Activated CD8-positive, alpha-beta memory T cell treated with anti-CD3 and anti-CD28 coated beads, Interleukin-2, amount 10 ng/mL, durations not matched to agents 7 days and 5 days (primary cell): ENCODE measurements around the gene CACNA1C. TPM values are rescaled to one million over a fixed set of nuclear protein-coding genes. Genes with fewer than 3 reads are reported as not detected.
"Not testable (repeated sequence)": the region's sequence is repeated elsewhere in the genome, so short reads cannot be mapped to it uniquely, and the experiment has no call there.

Experiments
- ATAC-seq: fragments of 150-1000 bp; cut with Tn5 transposase; one replicate; pipeline ENCODE4 v1.10.0; 2021; ENCODE audit warnings: moderate library complexity
- CTCF ChIA-PET: fragments of 350-600 bp; sonication (Branson Sonifier 250); formaldehyde crosslinking; loops from one replicate; lab custom pipeline; 2021; ENCODE audit warnings: antibody characterized with exemption; lab: Charles Lee
- DNase-seq: peaks from one replicate; pipeline ENCODE4 v3.0.0-alpha.2; 2020
- H3K27ac Mint-ChIP-seq: one replicate; pipeline ENCODE4 v1.8.0; 2021; ENCODE audit warnings: mild to moderate bottlenecking, mixed read lengths
- H3K27me3 Mint-ChIP-seq: one replicate; pipeline ENCODE4 v1.8.0; 2021; ENCODE audit warnings: mixed read lengths
- H3K36me3 Mint-ChIP-seq: one replicate; pipeline ENCODE4 v1.8.0; 2021; ENCODE audit warnings: mild to moderate bottlenecking, mixed read lengths
- H3K4me1 Mint-ChIP-seq: one replicate; pipeline ENCODE4 v1.8.0; 2021; ENCODE audit warnings: mixed read lengths
- H3K4me3 Mint-ChIP-seq: one replicate; pipeline ENCODE4 v1.8.0; 2021; ENCODE audit warnings: mild to moderate bottlenecking, moderate library complexity, mixed read lengths
- H3K9me3 Mint-ChIP-seq: one replicate; pipeline ENCODE4 v1.8.0; 2022; ENCODE audit warnings: low read depth, mixed read lengths
- total RNA-seq, 2 experiments: library from RNA; stranded (reverse); gene quantifications; one replicate each; pipeline ENCODE4 v1.2.3, GENCODE V29; 2021

The CACNA1C gene
- total RNA-seq, 2 experiments from 2014 or later: 0.14 to 0.26 TPM

GRCh38 chr12:2243275-2243674, 190.5 kb downstream of the CACNA1C start:
- ATAC-seq (no peak), DNase-seq (no peak)
- H3K9me3 Mint-ChIP-seq: no peaks in the 10 kb centered on the region
- H3K27ac Mint-ChIP-seq: no peak overlapping the region
- CTCF ChIA-PET: no interaction called here
- H3K36me3 Mint-ChIP-seq: no peaks in the 10 kb centered on the region
- H3K27me3 Mint-ChIP-seq: peaks cover 7% of the 10 kb centered on the region
- no peaks in the 10 kb centered on the region for H3K4me1 Mint-ChIP-seq
- H3K4me3 Mint-ChIP-seq: no peak overlapping the region

GRCh38 chr12:2244013-2244861, 191.4 kb downstream of the CACNA1C start:
- H3K27me3 Mint-ChIP-seq: peaks cover 7% of the 10 kb centered on the region
- H3K4me1 Mint-ChIP-seq: no peaks in the 10 kb centered on the region
- no peak for DNase-seq
- H3K9me3 Mint-ChIP-seq: no peaks in the 10 kb centered on the region
- no peak overlapping the region for H3K4me3 Mint-ChIP-seq
- ATAC-seq: no peak
- H3K27ac Mint-ChIP-seq: no peak overlapping the region
- CTCF ChIA-PET: no interaction called here
- H3K36me3 Mint-ChIP-seq: no peaks in the 10 kb centered on the region

- CTCF ChIA-PET: no interaction called here
- DNase-seq (no peak), ATAC-seq (no peak)
- H3K4me1 Mint-ChIP-seq: no peaks in the 10 kb centered on the region
- H3K9me3 Mint-ChIP-seq: no peaks in the 10 kb centered on the region
- no peak overlapping the region for H3K27ac Mint-ChIP-seq
- no peaks in the 10 kb centered on the region for H3K36me3 Mint-ChIP-seq
- peaks cover 7% of the 10 kb centered on the region for H3K27me3 Mint-ChIP-seq
- H3K4me3 Mint-ChIP-seq: no peak overlapping the region
These were observed 193.6 kb downstream of the CACNA1C start for GRCh38 chr12:2246358-2246757.

GRCh38 chr12:2247120-2247519, 194.3 kb downstream of the CACNA1C start:
- H3K4me1 Mint-ChIP-seq: no peaks in the 10 kb centered on the region
- CTCF ChIA-PET: no interaction called here

GRCh38 chr12:2247596-2247995, 194.8 kb downstream of the CACNA1C start:
- H3K4me3 Mint-ChIP-seq: no peak overlapping the region
- no peak overlapping the region for H3K27ac Mint-ChIP-seq
- H3K36me3 Mint-ChIP-seq: no peaks in the 10 kb centered on the region
- CTCF ChIA-PET: no interaction called here
- H3K4me1 Mint-ChIP-seq: no peaks in the 10 kb centered on the region
- DNase-seq (no peak), ATAC-seq (no peak)
- peaks cover 7% of the 10 kb centered on the region for H3K27me3 Mint-ChIP-seq
- H3K9me3 Mint-ChIP-seq: no peaks in the 10 kb centered on the region

More at GRCh38 chr12:2247120-2247519, 194.3 kb downstream of the CACNA1C start:
- no peak for DNase-seq
- H3K36me3 Mint-ChIP-seq: no peaks in the 10 kb centered on the region
- H3K4me3 Mint-ChIP-seq: no peak overlapping the region
- no peaks in the 10 kb centered on the region for H3K9me3 Mint-ChIP-seq
- no peak overlapping the region for H3K27ac Mint-ChIP-seq
- H3K27me3 Mint-ChIP-seq: peaks cover 7% of the 10 kb centered on the region
- ATAC-seq: no peak

- ATAC-seq (no peak), DNase-seq (no peak)
- Mint-ChIP-seq H3K4me3 (no peak overlapping the region), H3K36me3 (no peaks in the 10 kb centered on the region), H3K9me3 (no peaks in the 10 kb centered on the region), H3K27ac (no peak overlapping the region), H3K4me1 (no peaks in the 10 kb centered on the region), H3K27me3 (peaks cover 7% of the 10 kb centered on the region)
- CTCF ChIA-PET: no interaction called here
These were observed 195.5 kb downstream of the CACNA1C start for GRCh38 chr12:2248087-2248900.

GRCh38 chr12:2248901-2249381, 196.2 kb downstream of the CACNA1C start:
- Mint-ChIP-seq H3K4me1 (no peaks in the 10 kb centered on the region), H3K4me3 (no peak overlapping the region), H3K9me3 (no peaks in the 10 kb centered on the region), H3K36me3 (no peaks in the 10 kb centered on the region), H3K27me3 (peaks cover 7% of the 10 kb centered on the region), H3K27ac (no peak overlapping the region)
- CTCF ChIA-PET: no interaction called here
- no peak for ATAC-seq
- DNase-seq: no peak

GRCh38 chr12:2250797-2251196, 198.0 kb downstream of the CACNA1C start:
- no peaks in the 10 kb centered on the region for H3K4me1 Mint-ChIP-seq
- no peak for DNase-seq
- no peak for ATAC-seq
- H3K27me3 Mint-ChIP-seq: peaks cover 4% of the 10 kb centered on the region
- CTCF ChIA-PET: no interaction called here
- no peaks in the 10 kb centered on the region for H3K36me3 Mint-ChIP-seq
- no peak overlapping the region for H3K4me3 Mint-ChIP-seq
- no peak overlapping the region for H3K27ac Mint-ChIP-seq
- peaks cover 3% of the 10 kb centered on the region for H3K9me3 Mint-ChIP-seq

GRCh38 chr12:2251526-2252209, 198.9 kb downstream of the CACNA1C start:
- no peaks in the 10 kb centered on the region for H3K36me3 Mint-ChIP-seq
- ATAC-seq (no peak), DNase-seq (no peak)
- H3K27me3 Mint-ChIP-seq: peaks cover 4% of the 10 kb centered on the region
- CTCF ChIA-PET: no interaction called here
- H3K4me1 Mint-ChIP-seq: no peaks in the 10 kb centered on the region
- no peak overlapping the region for H3K4me3 Mint-ChIP-seq
- H3K9me3 Mint-ChIP-seq: peaks cover 5% of the 10 kb centered on the region
- no peak overlapping the region for H3K27ac Mint-ChIP-seq

GRCh38 chr12:2255311-2255710, 202.5 kb downstream of the CACNA1C start:
- DNase-seq (no peak), ATAC-seq (no peak)
- CTCF ChIA-PET: no interaction called here
- H3K27me3 Mint-ChIP-seq: peaks cover 10% of the 10 kb centered on the region
- H3K9me3 Mint-ChIP-seq: peaks cover 5% of the 10 kb centered on the region
- no peaks in the 10 kb centered on the region for H3K4me1 Mint-ChIP-seq
- H3K4me3 Mint-ChIP-seq: no peak overlapping the region
- no peaks in the 10 kb centered on the region for H3K36me3 Mint-ChIP-seq
- no peak overlapping the region for H3K27ac Mint-ChIP-seq

- H3K4me1 Mint-ChIP-seq, H3K27ac Mint-ChIP-seq, DNase-seq, H3K4me3 Mint-ChIP-seq, ATAC-seq, H3K36me3 Mint-ChIP-seq, CTCF ChIA-PET, H3K9me3 Mint-ChIP-seq: not testable (repeated sequence)
- peaks cover 10% of the 10 kb centered on the region for H3K27me3 Mint-ChIP-seq
These were observed 202.9 kb downstream of the CACNA1C start for GRCh38 chr12:2255731-2256130.

GRCh38 chr12:2256453-2256852, 203.7 kb downstream of the CACNA1C start:
- Mint-ChIP-seq H3K27ac (no peak overlapping the region), H3K36me3 (no peaks in the 10 kb centered on the region), H3K27me3 (peaks cover 10% of the 10 kb centered on the region), H3K4me3 (no peak overlapping the region), H3K4me1 (no peaks in the 10 kb centered on the region), H3K9me3 (peaks cover 5% of the 10 kb centered on the region)
- ATAC-seq (no peak), DNase-seq (no peak)
- CTCF ChIA-PET: no interaction called here

GRCh38 chr12:2256915-2257314, 204.1 kb downstream of the CACNA1C start:
- DNase-seq (no peak), ATAC-seq (no peak)
- no peaks in the 10 kb centered on the region for H3K4me1 Mint-ChIP-seq
- H3K27me3 Mint-ChIP-seq: peaks cover 10% of the 10 kb centered on the region
- peaks cover 5% of the 10 kb centered on the region for H3K9me3 Mint-ChIP-seq
- H3K4me3 Mint-ChIP-seq: no peak overlapping the region
- CTCF ChIA-PET: no interaction called here
- no peak overlapping the region for H3K27ac Mint-ChIP-seq
- no peaks in the 10 kb centered on the region for H3K36me3 Mint-ChIP-seq
